Sigmoid colon (tissue), 7 donors: ENCODE results near the gene GPR63. TPM values are rescaled to one million over a fixed set of nuclear protein-coding genes. Genes with fewer than 3 reads are reported as not detected.
A peak's percentile ranks its signal among the peaks of the same experiment; 100 is the strongest.

ENCODE experiments used
- DNase-seq: peaks from one replicate; pipeline ENCODE4 v3.0.0-alpha.2; 2019
- H3K27ac ChIP-seq, 4 donors: fragments of 200-600 bp; sonication (generic); one replicate each; pipeline ENCODE4 v1.5.1; 2016 to 2019; ENCODE audit warnings: mild to moderate bottlenecking in 1 of 4
- H3K27me3 ChIP-seq, 3 donors: fragments of 200-600 bp; sonication (generic); one replicate each; pipeline ENCODE4 v1.5.1; 2019; ENCODE audit warnings: mild to moderate bottlenecking in 1 of 3
- H3K36me3 ChIP-seq, 4 donors: fragments of 200-600 bp; sonication (generic); one replicate each; pipeline ENCODE4 v1.5.1; 2016 to 2019
- H3K4me1 ChIP-seq, 4 donors: fragments of 200-600 bp; sonication (generic); one replicate each; pipeline ENCODE4 v1.5.1; 2017 to 2019
- H3K4me3 ChIP-seq, 4 donors: fragments of 200-600 bp; sonication (generic); one replicate each; pipeline ENCODE4 v1.5.1; 2017 to 2019; ENCODE audit warnings: mild to moderate bottlenecking in 2 of 4, moderate library complexity in 1 of 4
- H3K9me3 ChIP-seq, 4 donors: fragments of 200-600 bp in 3 of 4; sonication (generic) in 3 of 4; one replicate each; pipeline versions ENCODE4 v1.5.1 to v1.6.1; 2013 to 2019
- CTCF ChIP-seq, 4 experiments: fragments of 450-650 bp in 3 of 4; fragments of 200-600 bp in 1 of 4; IDR thresholded peaks; one replicate each; pipeline ENCODE4 v1.5.1; 2016 to 2019; ENCODE audit warnings: antibody characterized with exemption in 4 of 4, mild to moderate bottlenecking in 3 of 4, moderate library complexity in 2 of 4
- EP300 ChIP-seq, 4 donors: sonication (generic); formaldehyde crosslinking; IDR thresholded peaks; one replicate each; pipeline ENCODE4 v1.6.1; 2017; ENCODE audit warnings: antibody characterized with exemption in 4 of 4
- POLR2A ChIP-seq, 2 donors: fragments of 450-650 bp; IDR thresholded peaks; one replicate each; pipeline ENCODE4 v1.6.1; 2016; ENCODE audit warnings: antibody characterized with exemption in 2 of 2, mild to moderate bottlenecking in 2 of 2, moderate library complexity in 2 of 2
- POLR2AphosphoS5 ChIP-seq, 4 donors: sonication (generic); formaldehyde crosslinking; IDR thresholded peaks; one replicate each; pipeline ENCODE4 v1.6.1; 2017; ENCODE audit warnings: antibody characterized with exemption in 4 of 4
- WGBS, 2 donors: extraction: QIAGEN DNeasy Blood & Tissue Kit; methylation state at CpG; one replicate each; pipeline ENCODE4 v1.1.7; 2013; 5-methylcytosine and 5-hydroxymethylcytosine counted together
- intact Hi-C: fragments of 100-400 bp; cut with DNase I; formaldehyde crosslinking; loops from one replicate; pipeline ENCODE4 v1.15.1; 2023
- polyA plus RNA-seq, 3 donors: library from polyadenylated mRNA; stranded (reverse); fragments of 200-250 nt; gene quantifications; one replicate each; pipeline ENCODE4 v1.2.3, GENCODE V29; 2013
- total RNA-seq, 4 donors: library from RNA; depleted of rRNA; stranded (reverse); fragments of >200 nt; gene quantifications; one replicate each; pipeline ENCODE4 v1.1.0, GENCODE V29; 2016
- donor health status: healthy with polysubstance abuse.
- donor health status: Bipolar disorder and iron deficiency.
- donor health status: healthy.

The GPR63 gene
- total and polyA plus RNA-seq, 7 donors, result under 0.01 to 1.8 (median 0.83) TPM

DNA sequence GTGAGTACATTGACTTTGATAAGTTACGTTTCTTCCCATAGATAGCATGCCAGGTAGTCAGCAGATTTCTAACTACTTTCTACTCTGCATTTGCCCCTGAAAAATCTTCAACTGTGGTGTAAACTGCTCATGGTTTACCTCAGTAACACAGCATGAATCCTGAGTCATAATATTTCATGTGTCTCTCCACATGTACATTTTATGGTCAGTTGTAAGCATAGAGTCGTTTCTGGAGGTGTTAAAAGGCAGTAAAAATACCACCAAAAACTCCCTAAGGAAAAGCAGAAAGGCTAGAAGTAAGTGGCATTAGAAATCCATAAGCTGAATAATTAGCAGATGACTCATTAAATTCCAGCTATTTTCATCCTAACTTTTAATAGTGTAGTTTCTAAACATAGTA, 4.1 kb upstream of the GPR63 start:
- H3K4me1 ChIP-seq, result peaks cover 0 to 12% (median 9%) of the 10 kb centered on the region in 4 donors
- H3K4me3 ChIP-seq, result no peak overlapping the region
- intact Hi-C loops, result no loop called here
- 34 to 51% methylated on average over 2 of the region's 2 CpGs for WGBS, 2 donors
- TF ChIP-seq POLR2AphosphoS5 (IDR thresholded peaks at IDR 0.05) (no peak), POLR2A (IDR thresholded peaks at IDR 0.05) (no peak), EP300 (IDR thresholded peaks at IDR 0.05) (no peak), CTCF (IDR thresholded peaks at IDR 0.05) (no peak)
- H3K27me3 ChIP-seq, result no peaks in the 10 kb centered on the region
- DNase-seq, result no peak
- H3K9me3 ChIP-seq, result peaks cover 0 to 4% (median 0%) of the 10 kb centered on the region in 4 donors
- H3K36me3 ChIP-seq, result no peaks in the 10 kb centered on the region
- H3K27ac ChIP-seq, result no peak overlapping the region

- intact Hi-C loops, result loop anchor here (1.0 kb wide), 1 partner anchor 61 kb away; the partner anchor contains the start of gene NDUFAF4
- Histone ChIP-seq H3K27me3 (no peaks in the 10 kb centered on the region), H3K4me3 (peak overlapping the region; percentile 65 to 74 (median 70)), H3K9me3 (no peaks in the 10 kb centered on the region), H3K4me1 (peaks cover 0 to 15% (median 11%) of the 10 kb centered on the region in 4 donors), H3K27ac (peak overlapping the region; percentile 59 to 69 (median 64)), H3K36me3 (no peaks in the 10 kb centered on the region)
- WGBS, 2 donors, result 0 to 1% methylated on average over 27 of the region's 27 CpGs
- TF ChIP-seq POLR2AphosphoS5 (IDR thresholded peaks at IDR 0.05) (no peak), POLR2A (IDR thresholded peaks at IDR 0.05) (no peak), EP300 (IDR thresholded peaks at IDR 0.05) (no peak), CTCF (IDR thresholded peaks at IDR 0.05) (no peak)
- no peak for DNase-seq
Observed at GRCh38 chr6:96836631-96837080, 621 bp downstream of the GPR63 start.

DNA sequence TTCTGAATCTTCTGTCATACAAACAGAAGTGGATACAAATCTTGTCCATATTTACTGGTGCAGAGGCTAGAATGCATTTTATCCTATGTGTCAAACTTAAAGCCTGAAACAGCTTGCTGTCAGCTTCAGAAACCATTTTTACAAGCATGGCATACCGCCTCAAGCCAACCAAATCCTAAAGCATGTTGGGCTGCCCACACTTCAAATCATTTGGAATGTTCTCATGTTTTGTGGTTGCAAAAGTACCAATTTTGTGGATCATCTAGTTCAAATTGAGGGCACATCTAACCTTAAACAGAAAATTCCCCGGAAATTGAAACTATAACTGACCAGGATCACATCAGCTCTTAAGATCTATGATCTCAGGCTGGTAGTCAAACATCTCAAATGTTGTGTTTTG, 3.2 kb downstream of the GPR63 start:
- intact Hi-C loops, result no loop called here
- no peak for TF ChIP-seq POLR2A (IDR thresholded peaks at IDR 0.05)
- TF ChIP-seq CTCF (IDR thresholded peaks at IDR 0.05), result no peak
- no peak for TF ChIP-seq EP300 (IDR thresholded peaks at IDR 0.05)
- no peak for TF ChIP-seq POLR2AphosphoS5 (IDR thresholded peaks at IDR 0.05)
- H3K4me1 ChIP-seq, result peaks cover 0 to 15% (median 11%) of the 10 kb centered on the region in 4 donors
- H3K27ac ChIP-seq, result no peak overlapping the region
- no peaks in the 10 kb centered on the region for H3K9me3 ChIP-seq
- no peak overlapping the region for H3K4me3 ChIP-seq
- no peaks in the 10 kb centered on the region for H3K36me3 ChIP-seq
- 86 to 87% methylated on average over 2 of the region's 2 CpGs for WGBS, 2 donors
- H3K27me3 ChIP-seq, result no peaks in the 10 kb centered on the region
- no peak for DNase-seq

- Histone ChIP-seq H3K4me3 (no peak overlapping the region), H3K27ac (no peak overlapping the region), H3K27me3 (no peaks in the 10 kb centered on the region), H3K4me1 (peaks cover 0 to 11% (median 5%) of the 10 kb centered on the region in 4 donors), H3K9me3 (no peaks in the 10 kb centered on the region), H3K36me3 (no peaks in the 10 kb centered on the region)
- 91 to 98% methylated on average over 2 of the region's 2 CpGs for WGBS, 2 donors
- intact Hi-C loops, result no loop called here
- TF ChIP-seq EP300 (IDR thresholded peaks at IDR 0.05) (no peak), CTCF (IDR thresholded peaks at IDR 0.05) (no peak), POLR2AphosphoS5 (IDR thresholded peaks at IDR 0.05) (no peak), POLR2A (IDR thresholded peaks at IDR 0.05) (no peak)
- no peak for DNase-seq
Observed at GRCh38 chr6:96832780-96833179, 4.5 kb downstream of the GPR63 start.

DNA sequence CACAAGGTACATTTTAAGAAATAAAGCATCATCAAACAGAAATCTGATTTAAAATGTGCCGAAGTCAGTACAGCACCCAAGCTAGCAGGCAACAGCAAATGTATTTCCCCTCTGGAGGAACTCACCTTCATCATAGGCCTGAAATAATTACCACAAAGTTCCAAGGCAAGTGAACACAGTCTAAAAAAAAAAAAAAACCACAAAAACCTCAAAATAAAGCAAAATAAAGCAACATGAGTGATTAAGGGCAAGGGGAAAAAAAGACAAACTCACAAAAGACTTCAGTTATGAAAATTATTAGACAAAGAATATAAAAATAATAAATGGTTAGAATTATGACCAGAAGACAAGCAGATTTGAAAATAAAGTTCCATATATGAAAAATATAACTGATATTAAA, 10.4 kb downstream of the GPR63 start:
- 86 to 94% methylated on average over 1 of the region's 1 CpG for WGBS, 2 donors

More for the DNA sequence above, 10.4 kb downstream of the GPR63 start:
- Histone ChIP-seq H3K27ac (no peak overlapping the region), H3K27me3 (no peaks in the 10 kb centered on the region), H3K4me1 (no peaks in the 10 kb centered on the region), H3K4me3 (no peak overlapping the region), H3K36me3 (no peaks in the 10 kb centered on the region), H3K9me3 (no peaks in the 10 kb centered on the region)
- intact Hi-C loops, result no loop called here
- DNase-seq, result no peak
- TF ChIP-seq CTCF (IDR thresholded peaks at IDR 0.05) (no peak), POLR2A (IDR thresholded peaks at IDR 0.05) (no peak), EP300 (IDR thresholded peaks at IDR 0.05) (no peak), POLR2AphosphoS5 (IDR thresholded peaks at IDR 0.05) (no peak)
